HCT116 (cell line): ENCODE measurements around the gene SPTBN1. TPM values are rescaled to one million over a fixed set of nuclear protein-coding genes. Genes with fewer than 3 reads are reported as not detected.

ENCODE experiments used
- ATAC-seq: fragments of 200-7000 bp; cut with Tn5 transposase; 2 replicates; pipeline ENCODE4 v1.9.1; 2020; ENCODE audit warnings: mild to moderate bottlenecking, moderate library complexity
- BruUV-seq: library from RNA; stranded (reverse); fragments of 400-500 nt; replicated peaks from 2 replicates; lab custom pipeline; 2021; lab: Mats Ljungman, UMichigan
- CTCF ChIA-PET: fragments of 300-600 bp; sonication (Branson Sonifier 250); formaldehyde crosslinking; loops from one replicate; lab custom pipeline; 2021; ENCODE audit warnings: antibody characterized with exemption; lab: Charles Lee
- POLR2A ChIA-PET: fragments of 300-600, 350-600 bp; sonication (Branson Sonifier 250); formaldehyde crosslinking; loops from one replicate; lab custom pipeline; 2021; ENCODE audit warnings: antibody characterized with exemption; lab: Charles Lee
- RAD21 ChIA-PET, 2 experiments: fragments of 300-600 bp; sonication (Branson Sonifier 250); formaldehyde crosslinking; loops; one replicate each; lab custom pipeline; 2023; ENCODE audit warnings: low total read pairs in 2 of 2; ENCODE audit not compliant: uncharacterized antibody in 2 of 2, unreplicated experiment in 2 of 2, low non-redundant PET in 1 of 2; lab: Charles Lee
- DNase-seq: peaks from one replicate; pipeline ENCODE4 v3.0.0-alpha.2; 2010; ENCODE audit warnings: low read depth, low spot score
- H2AFZ ChIP-seq: fragments of 200-600 bp; shearing (Covaris generic), sonication (generic); 2 replicates; pipeline ENCODE4 v1.6.1; 2017; ENCODE audit warnings: low read depth, mixed run types, mixed read lengths, antibody characterized with exemption, low read length; ENCODE audit not compliant: poor library complexity, severe bottlenecking
- H3K27ac ChIP-seq: 2 replicates; pipeline ENCODE4 v1.5.1; 2012; ENCODE audit warnings: low read depth, low read length
- H3K27me3 ChIP-seq: fragments of 200-600 bp; sonication (generic); 2 replicates; pipeline ENCODE4 v1.6.1; 2016; ENCODE audit warnings: mixed run types, low read length, mixed read lengths; ENCODE audit not compliant: insufficient read depth
- H3K36me3 ChIP-seq, 2 experiments: fragments of 200-500 bp in 1 of 2; fragments of 200-600 bp in 1 of 2; sonication (Bioruptor generic) in 1 of 2; sonication (generic) in 1 of 2; 2 replicates each; pipeline versions ENCODE4 v1.5.1 to v1.6.1; 2014 to 2016; ENCODE audit warnings: low read length in 2 of 2, inconsistent platforms in 1 of 2, mixed read lengths in 1 of 2, mixed run types in 1 of 2; ENCODE audit not compliant: insufficient read depth in 2 of 2, control insufficient read depth in 1 of 2
- H3K4me1 ChIP-seq, 2 experiments: fragments of 200-600 bp in 1 of 2; sonication (generic) in 1 of 2; 2 replicates each; pipeline versions ENCODE4 v1.5.1 to v1.6.1; 2012 to 2017; ENCODE audit warnings: low read length in 2 of 2, inconsistent platforms in 1 of 2, mild to moderate bottlenecking in 1 of 2, mixed read lengths in 1 of 2, mixed run types in 1 of 2, moderate library complexity in 1 of 2; ENCODE audit not compliant: insufficient read depth in 2 of 2, control insufficient read depth in 1 of 2
- H3K4me2 ChIP-seq: fragments of 200-600 bp; sonication (generic); 2 replicates; pipeline ENCODE4 v1.6.1; 2017; ENCODE audit warnings: mixed run types, low read length, mixed read lengths
- H3K4me3 ChIP-seq, 2 experiments: fragments of 200-600 bp in 1 of 2; sonication (generic) in 1 of 2; replicated peaks in 1 of 2; 2 replicates each; pipeline ENCODE4 v1.5.1; 2011 to 2016; ENCODE audit warnings: low read length in 2 of 2, control low read depth in 1 of 2, low read depth in 1 of 2, mild to moderate bottlenecking in 1 of 2, mixed read lengths in 1 of 2, mixed run types in 1 of 2
- H3K79me2 ChIP-seq: fragments of 200-600 bp; sonication (generic); 2 replicates; pipeline ENCODE4 v1.6.1; 2017; ENCODE audit warnings: mild to moderate bottlenecking, mixed run types, low read length, moderate library complexity, mixed read lengths; ENCODE audit not compliant: insufficient read depth
- H3K9ac ChIP-seq: fragments of 200-600 bp; sonication (generic); 2 replicates; pipeline ENCODE4 v1.6.1; 2016; ENCODE audit warnings: low read length, mixed read lengths
- H3K9me2 ChIP-seq: fragments of 200-600 bp; sonication (generic), shearing (Covaris generic); 2 replicates; pipeline ENCODE4 v1.6.1; 2017; ENCODE audit warnings: mixed run types, mild to moderate bottlenecking, moderate library complexity; ENCODE audit not compliant: insufficient read depth
- H3K9me3 ChIP-seq, 2 experiments: fragments of 200-500 bp in 1 of 2; fragments of 200-600 bp in 1 of 2; sonication (Bioruptor generic) in 1 of 2; sonication (generic) in 1 of 2; 2 replicates each; pipeline ENCODE4 v1.6.1; 2014 to 2017; ENCODE audit warnings: low read length in 2 of 2, mixed read lengths in 2 of 2, inconsistent platforms in 1 of 2, low read depth in 1 of 2, mild to moderate bottlenecking in 1 of 2, mixed run types in 1 of 2, moderate library complexity in 1 of 2; ENCODE audit not compliant: control insufficient read depth in 1 of 2, insufficient read depth in 1 of 2
- H4K20me1 ChIP-seq: fragments of 200-600 bp; sonication (generic), shearing (Covaris generic); 2 replicates; pipeline ENCODE4 v1.6.1; 2017; ENCODE audit warnings: mixed run types, mild to moderate bottlenecking, moderate library complexity; ENCODE audit not compliant: insufficient read depth
- EGR1 ChIP-seq: IDR thresholded peaks from 2 replicates; pipeline ENCODE4 v1.6.1; 2012; ENCODE audit warnings: low read depth
- ELF1 ChIP-seq: IDR thresholded peaks from 2 replicates; pipeline ENCODE4 v1.6.1; 2012; ENCODE audit warnings: low read depth, borderline replicate concordance
- EZH2 ChIP-seq: fragments of 200-600 bp; sonication (generic); IDR thresholded peaks from 2 replicates; pipeline ENCODE4 v1.6.1; 2017; ENCODE audit warnings: antibody characterized with exemption, mixed run types
- FOSL1 ChIP-seq: IDR thresholded peaks from 2 replicates; pipeline ENCODE4 v1.6.1; 2012; ENCODE audit warnings: low read depth
- JUND ChIP-seq: IDR thresholded peaks from 2 replicates; pipeline ENCODE4 v1.6.1; 2012
- POLR2A ChIP-seq: IDR thresholded peaks from 2 replicates; pipeline ENCODE4 v1.7.0; 2011; ENCODE audit warnings: borderline replicate concordance; ENCODE audit not compliant: insufficient read depth, insufficient read length; ENCODE audit errors: extremely low read depth
- SIN3A ChIP-seq: IDR thresholded peaks from 2 replicates; pipeline ENCODE4 v1.6.1; 2012; ENCODE audit warnings: low read depth
- SP1 ChIP-seq: IDR thresholded peaks from 2 replicates; pipeline ENCODE4 v1.6.1; 2012; ENCODE audit warnings: low read depth
- TCF7L2 ChIP-seq: IDR thresholded peaks from 2 replicates; pipeline ENCODE4 v1.7.0; 2011; ENCODE audit warnings: borderline replicate concordance, inconsistent platforms; ENCODE audit not compliant: insufficient read depth, insufficient read length; ENCODE audit errors: extremely low read depth
- ZNF274 ChIP-seq: fragments of 200-500 bp; sonication (Bioruptor generic); IDR thresholded peaks from 2 replicates; pipeline ENCODE4 v1.6.1; 2014; ENCODE audit warnings: mild to moderate bottlenecking, low read depth, low read length, inconsistent platforms
- intact Hi-C: fragments of 100-400 bp; cut with micrococcal nuclease; formaldehyde crosslinking; loops from 2 replicates; pipeline ENCODE4 v1.10.0; 2022
- total RNA-seq: library from RNA; stranded (reverse); gene quantifications from one replicate; pipeline ENCODE4 v1.2.1, GENCODE V29; 2021; ENCODE audit not compliant: unreplicated experiment
- TF ChIP-seq, protein P1 (sequence below): IDR thresholded peaks from 2 replicates; pipeline ENCODE4 v1.6.1; 2012
- TF ChIP-seq, protein P2 (sequence below): IDR thresholded peaks from 2 replicates; pipeline ENCODE4 v1.6.1; 2012; ENCODE audit warnings: low read depth
- TF ChIP-seq, protein P3 (sequence below): IDR thresholded peaks from 2 replicates; pipeline ENCODE4 v1.6.1; 2011; ENCODE audit warnings: mild to moderate bottlenecking, low read length, moderate library complexity; ENCODE audit not compliant: insufficient replicate concordance; ENCODE audit errors: extremely low read depth

The SPTBN1 gene
- total RNA-seq, 1 experiment from 2014 or later = 84.4 TPM

DNA sequence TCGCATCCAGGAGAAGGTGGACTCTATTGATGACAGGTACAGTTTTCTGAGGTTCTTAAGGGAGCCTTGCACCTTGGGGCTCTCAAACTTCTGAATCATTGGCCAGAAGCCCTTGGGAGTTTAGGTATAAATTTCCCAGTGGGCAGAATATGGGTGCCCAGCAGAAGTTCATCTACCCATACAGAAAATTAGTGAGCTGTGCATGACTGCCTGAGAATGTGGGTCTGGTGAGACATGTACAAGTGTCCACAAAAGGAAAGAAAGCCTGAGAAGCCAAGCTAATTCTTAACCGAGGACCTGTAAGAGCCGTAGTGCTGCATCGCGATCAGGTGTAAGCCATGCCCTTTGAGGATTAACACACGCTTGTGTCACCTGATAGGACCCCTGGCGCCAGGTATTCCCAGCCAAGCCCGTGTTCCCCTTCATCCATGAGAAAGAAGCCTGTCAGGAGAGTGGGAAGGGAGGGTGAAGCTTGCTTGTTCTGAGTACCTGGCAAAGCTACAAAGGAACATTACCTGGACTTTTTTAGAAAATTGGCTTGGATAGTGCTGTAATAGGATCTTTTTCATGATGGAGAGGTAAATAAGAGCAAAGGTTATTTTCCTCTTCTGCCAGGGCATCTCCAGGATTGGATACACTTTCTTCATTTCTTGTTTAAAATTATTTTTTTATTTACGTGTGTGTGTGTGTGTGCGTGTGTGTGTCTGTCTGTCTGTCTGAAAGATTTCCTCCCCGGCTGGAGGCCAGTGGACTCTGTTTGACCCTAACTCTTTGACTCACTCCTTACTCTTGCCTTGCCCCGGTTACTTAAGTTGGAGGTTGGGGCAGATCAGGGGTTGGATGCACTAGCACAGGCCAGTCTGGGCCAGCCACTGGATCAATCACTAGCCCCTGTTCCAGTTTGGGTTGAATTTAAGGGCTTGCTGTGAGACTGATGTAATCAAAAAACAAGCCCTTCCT, 176.9 kb downstream of the SPTBN1 start:
- H2AFZ ChIP-seq = no peak overlapping the region
- H3K9me2 ChIP-seq = no peaks in the 10 kb centered on the region
- peaks cover 41 to 42% of the 10 kb centered on the region in 2 experiments; a peak in 3 of 4 replicates for H3K36me3 ChIP-seq
- no peak overlapping the region for H3K27ac ChIP-seq
- H3K4me2 ChIP-seq = no peak overlapping the region
- ATAC-seq = no peak
- ChIA-PET CTCF (no interaction called here), POLR2A (no interaction called here), RAD21 (no interaction called here)
- no peaks in the 10 kb centered on the region for H3K9me3 ChIP-seq
- H3K4me1 ChIP-seq = no peaks in the 10 kb centered on the region
- no TSS peak for BruUV-seq
- H3K4me3 ChIP-seq = no peak overlapping the region
- H3K27me3 ChIP-seq = no peaks in the 10 kb centered on the region
- DNase-seq = no peak
- no peaks in the 10 kb centered on the region for H3K79me2 ChIP-seq
- intact Hi-C loops = no loop called here
- TF ChIP-seq POLR2A (no peak), TCF7L2 (no peak), JUND (no peak), SIN3A (no peak), FOSL1 (no peak), ELF1 (no peak), ZNF274 (no peak), SP1 (no peak), EZH2 (no peak), EGR1 (no peak)
- TF ChIP-seq, protein P1, sequence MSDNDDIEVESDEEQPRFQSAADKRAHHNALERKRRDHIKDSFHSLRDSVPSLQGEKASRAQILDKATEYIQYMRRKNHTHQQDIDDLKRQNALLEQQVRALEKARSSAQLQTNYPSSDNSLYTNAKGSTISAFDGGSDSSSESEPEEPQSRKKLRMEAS = no peak
- TF ChIP-seq, protein P2, sequence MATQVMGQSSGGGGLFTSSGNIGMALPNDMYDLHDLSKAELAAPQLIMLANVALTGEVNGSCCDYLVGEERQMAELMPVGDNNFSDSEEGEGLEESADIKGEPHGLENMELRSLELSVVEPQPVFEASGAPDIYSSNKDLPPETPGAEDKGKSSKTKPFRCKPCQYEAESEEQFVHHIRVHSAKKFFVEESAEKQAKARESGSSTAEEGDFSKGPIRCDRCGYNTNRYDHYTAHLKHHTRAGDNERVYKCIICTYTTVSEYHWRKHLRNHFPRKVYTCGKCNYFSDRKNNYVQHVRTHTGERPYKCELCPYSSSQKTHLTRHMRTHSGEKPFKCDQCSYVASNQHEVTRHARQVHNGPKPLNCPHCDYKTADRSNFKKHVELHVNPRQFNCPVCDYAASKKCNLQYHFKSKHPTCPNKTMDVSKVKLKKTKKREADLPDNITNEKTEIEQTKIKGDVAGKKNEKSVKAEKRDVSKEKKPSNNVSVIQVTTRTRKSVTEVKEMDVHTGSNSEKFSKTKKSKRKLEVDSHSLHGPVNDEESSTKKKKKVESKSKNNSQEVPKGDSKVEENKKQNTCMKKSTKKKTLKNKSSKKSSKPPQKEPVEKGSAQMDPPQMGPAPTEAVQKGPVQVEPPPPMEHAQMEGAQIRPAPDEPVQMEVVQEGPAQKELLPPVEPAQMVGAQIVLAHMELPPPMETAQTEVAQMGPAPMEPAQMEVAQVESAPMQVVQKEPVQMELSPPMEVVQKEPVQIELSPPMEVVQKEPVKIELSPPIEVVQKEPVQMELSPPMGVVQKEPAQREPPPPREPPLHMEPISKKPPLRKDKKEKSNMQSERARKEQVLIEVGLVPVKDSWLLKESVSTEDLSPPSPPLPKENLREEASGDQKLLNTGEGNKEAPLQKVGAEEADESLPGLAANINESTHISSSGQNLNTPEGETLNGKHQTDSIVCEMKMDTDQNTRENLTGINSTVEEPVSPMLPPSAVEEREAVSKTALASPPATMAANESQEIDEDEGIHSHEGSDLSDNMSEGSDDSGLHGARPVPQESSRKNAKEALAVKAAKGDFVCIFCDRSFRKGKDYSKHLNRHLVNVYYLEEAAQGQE = no peak
- TF ChIP-seq, protein P3, sequence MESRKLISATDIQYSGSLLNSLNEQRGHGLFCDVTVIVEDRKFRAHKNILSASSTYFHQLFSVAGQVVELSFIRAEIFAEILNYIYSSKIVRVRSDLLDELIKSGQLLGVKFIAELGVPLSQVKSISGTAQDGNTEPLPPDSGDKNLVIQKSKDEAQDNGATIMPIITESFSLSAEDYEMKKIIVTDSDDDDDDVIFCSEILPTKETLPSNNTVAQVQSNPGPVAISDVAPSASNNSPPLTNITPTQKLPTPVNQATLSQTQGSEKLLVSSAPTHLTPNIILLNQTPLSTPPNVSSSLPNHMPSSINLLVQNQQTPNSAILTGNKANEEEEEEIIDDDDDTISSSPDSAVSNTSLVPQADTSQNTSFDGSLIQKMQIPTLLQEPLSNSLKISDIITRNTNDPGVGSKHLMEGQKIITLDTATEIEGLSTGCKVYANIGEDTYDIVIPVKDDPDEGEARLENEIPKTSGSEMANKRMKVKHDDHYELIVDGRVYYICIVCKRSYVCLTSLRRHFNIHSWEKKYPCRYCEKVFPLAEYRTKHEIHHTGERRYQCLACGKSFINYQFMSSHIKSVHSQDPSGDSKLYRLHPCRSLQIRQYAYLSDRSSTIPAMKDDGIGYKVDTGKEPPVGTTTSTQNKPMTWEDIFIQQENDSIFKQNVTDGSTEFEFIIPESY = no peak
- no peak overlapping the region for H3K9ac ChIP-seq
- H4K20me1 ChIP-seq = no peaks in the 10 kb centered on the region
